ENCODE measurements around the gene IL23R. TPM values are rescaled to one million over a fixed set of nuclear protein-coding genes. Genes with fewer than 3 reads are reported as not detected.

Gene IL23R
- total RNA-seq, 1 experiment from 2014 or later = not detected

DNA sequence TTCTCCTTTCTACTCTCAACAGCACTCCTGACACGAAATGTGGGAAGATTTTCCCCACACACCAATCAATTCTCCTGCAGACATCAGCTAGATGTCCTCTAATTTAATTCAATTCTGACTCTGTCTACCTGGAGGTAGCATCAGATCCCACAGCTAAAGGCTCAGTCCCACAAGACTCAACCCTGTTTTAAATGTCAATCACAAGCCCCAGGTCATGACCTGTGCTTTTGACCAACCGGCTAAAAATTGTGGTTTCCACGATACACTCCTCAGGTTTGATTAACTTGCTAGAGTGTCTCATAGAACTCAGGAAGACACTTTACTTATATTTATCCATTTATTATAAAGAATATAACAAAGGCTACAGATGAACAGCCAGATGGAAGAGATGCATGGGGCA lies 27.4 kb downstream of the IL23R start:
- no peak overlapping the region for H3K9ac ChIP-seq (ENCODE audit: extremely low read depth, insufficient read length, low read length)
- H4K20me1 ChIP-seq (ENCODE audit: control insufficient read depth, insufficient read depth, insufficient read length) = no peaks in the 10 kb centered on the region
- H3K79me1 ChIP-seq (ENCODE audit: insufficient read depth, low read depth, low read length, poor library complexity, severe bottlenecking) = no peaks in the 10 kb centered on the region
- no peak overlapping the region for H2BK12ac ChIP-seq (ENCODE audit: insufficient read length, low read depth, low read length)
- no peak overlapping the region for H4K91ac ChIP-seq (ENCODE audit: insufficient read length, low read depth, low read length)
- H4K8ac ChIP-seq (replicated peaks; ENCODE audit: insufficient read length, low read depth, low read length) = no peak overlapping the region
- no peak overlapping the region for H3K4ac ChIP-seq (ENCODE audit: low read depth, low read length)
- H3K4me1 Mint-ChIP-seq = no peaks in the 10 kb centered on the region
- H3K23me2 ChIP-seq (ENCODE audit: insufficient read length, low read depth, low read length, poor library complexity, severe bottlenecking) = no peaks in the 10 kb centered on the region
- WGBS (ENCODE audit: extremely low coverage, insufficient read length, low lambda C conversion rate) = no CpG with 5 or more reads among the region's 3 CpGs
- no peak overlapping the region for H2AK5ac ChIP-seq (ENCODE audit: insufficient read length, low read length)
- H3K27ac Mint-ChIP-seq = no peak overlapping the region
- H2BK120ac ChIP-seq (ENCODE audit: low read depth, low read length, poor library complexity, severe bottlenecking) = no peak overlapping the region
- no peak overlapping the region for H3K4me2 ChIP-seq (ENCODE audit: insufficient read depth, insufficient read length, low read length)
- no peak overlapping the region for H4K5ac ChIP-seq (ENCODE audit: insufficient read length, low read depth, low read length)
- no peak overlapping the region for H2AFZ ChIP-seq (ENCODE audit: low read length)
- H3K4me1 ChIP-seq (ENCODE audit: insufficient read depth, low read length) = no peaks in the 10 kb centered on the region
- H3K36me3 Mint-ChIP-seq (ENCODE audit: insufficient read depth in 1 of 3, low read depth in 3 of 3) = no peaks in the 10 kb centered on the region
- H3K27ac ChIP-seq (ENCODE audit: insufficient read length, low read depth, low read length) = no peak overlapping the region
- no peaks in the 10 kb centered on the region for H3K9me3 ChIP-seq (ENCODE audit: control insufficient read depth, low read depth, low read length)
- no peaks in the 10 kb centered on the region for H3K27me3 ChIP-seq (ENCODE audit: insufficient read depth, low read length)
- no peak overlapping the region for H2BK15ac ChIP-seq (ENCODE audit: low read depth, low read length)
- H3K56ac ChIP-seq (ENCODE audit: insufficient read length, low read depth, low read length) = no peak overlapping the region
- H3K23ac ChIP-seq (ENCODE audit: insufficient read length, low read depth, low read length) = no peak overlapping the region
- H2BK20ac ChIP-seq (ENCODE audit: low read depth, low read length, poor library complexity, severe bottlenecking) = no peak overlapping the region
- no peak overlapping the region for H2BK5ac ChIP-seq (ENCODE audit: insufficient read length, low read length)
- no peak overlapping the region for H3K14ac ChIP-seq (ENCODE audit: insufficient read depth, low read length)
- H3K9me3 Mint-ChIP-seq = no peaks in the 10 kb centered on the region
- no peak for DNase-seq
- H3K79me2 ChIP-seq (ENCODE audit: insufficient read depth, low read length) = no peaks in the 10 kb centered on the region
- no peaks in the 10 kb centered on the region; the same call in 1 of the 2 replicates for H3K27me3 Mint-ChIP-seq (ENCODE audit: low read depth)
- no peak overlapping the region for H3T11ph ChIP-seq (ENCODE audit: low read length)
- no peak overlapping the region for H3K4me3 Mint-ChIP-seq
- TF ChIP-seq, protein P1, sequence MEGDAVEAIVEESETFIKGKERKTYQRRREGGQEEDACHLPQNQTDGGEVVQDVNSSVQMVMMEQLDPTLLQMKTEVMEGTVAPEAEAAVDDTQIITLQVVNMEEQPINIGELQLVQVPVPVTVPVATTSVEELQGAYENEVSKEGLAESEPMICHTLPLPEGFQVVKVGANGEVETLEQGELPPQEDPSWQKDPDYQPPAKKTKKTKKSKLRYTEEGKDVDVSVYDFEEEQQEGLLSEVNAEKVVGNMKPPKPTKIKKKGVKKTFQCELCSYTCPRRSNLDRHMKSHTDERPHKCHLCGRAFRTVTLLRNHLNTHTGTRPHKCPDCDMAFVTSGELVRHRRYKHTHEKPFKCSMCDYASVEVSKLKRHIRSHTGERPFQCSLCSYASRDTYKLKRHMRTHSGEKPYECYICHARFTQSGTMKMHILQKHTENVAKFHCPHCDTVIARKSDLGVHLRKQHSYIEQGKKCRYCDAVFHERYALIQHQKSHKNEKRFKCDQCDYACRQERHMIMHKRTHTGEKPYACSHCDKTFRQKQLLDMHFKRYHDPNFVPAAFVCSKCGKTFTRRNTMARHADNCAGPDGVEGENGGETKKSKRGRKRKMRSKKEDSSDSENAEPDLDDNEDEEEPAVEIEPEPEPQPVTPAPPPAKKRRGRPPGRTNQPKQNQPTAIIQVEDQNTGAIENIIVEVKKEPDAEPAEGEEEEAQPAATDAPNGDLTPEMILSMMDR (conservative IDR thresholded peaks at IDR 0.05) = no peak
- no peak overlapping the region for H3K18ac ChIP-seq (ENCODE audit: insufficient read length, low read depth, low read length)

Measured in H9 (cell line).